ENCODE results near the gene KREMEN1. TPM values are rescaled to one million over a fixed set of nuclear protein-coding genes. Genes with fewer than 3 reads are reported as not detected.

Gene KREMEN1
- total and polyA plus RNA-seq, 3 donors from 2014 or later = 42.5 to 54.9 (median 54.5) TPM

- intact Hi-C loops (cut with DNase I; ENCODE audit: low total_unique reads) = no loop called here
- Histone ChIP-seq H3K9me3 (no peaks in the 10 kb centered on the region), H3K4me1 (peaks cover 5% of the 10 kb centered on the region), H3K27ac (no peak overlapping the region), H3K4me3 (no peak overlapping the region), H3K36me3 (ENCODE audit: low read depth, missing control alignments) (no peaks in the 10 kb centered on the region), H3K27me3 (no peaks in the 10 kb centered on the region)
- 83 to 86% methylated on average over 9 of the region's 9 CpGs for WGBS, 2 donors
- no peak for DNase-seq
- TF ChIP-seq CTCF (IDR thresholded peaks at IDR 0.05) = no peak
- TF ChIP-seq POLR2A (IDR thresholded peaks at IDR 0.05) = no peak
Measured at GRCh38 chr22:29203488-29204454, 130.9 kb downstream of the KREMEN1 start.

GRCh38 chr22:29204455-29205183 lies 131.8 kb downstream of the KREMEN1 start:
- no peak for TF ChIP-seq POLR2A (IDR thresholded peaks at IDR 0.05)
- TF ChIP-seq CTCF (IDR thresholded peaks at IDR 0.05) = no peak
- Histone ChIP-seq H3K4me1 (peaks cover 5% of the 10 kb centered on the region), H3K9me3 (no peaks in the 10 kb centered on the region), H3K36me3 (ENCODE audit: low read depth, missing control alignments) (no peaks in the 10 kb centered on the region), H3K27ac (no peak overlapping the region), H3K4me3 (no peak overlapping the region), H3K27me3 (no peaks in the 10 kb centered on the region)
- WGBS, 2 donors = 82 to 83% methylated on average over 8 of the region's 8 CpGs
- intact Hi-C loops (cut with DNase I; ENCODE audit: low total_unique reads) = no loop called here
- DNase-seq = no peak

GRCh38 chr22:29205252-29205593 lies 132.4 kb downstream of the KREMEN1 start:
- 57 to 60% methylated on average over 4 to 11 of the region's 11 CpGs for WGBS, 2 donors
- DNase-seq = no peak
- Histone ChIP-seq H3K36me3 (ENCODE audit: low read depth, missing control alignments) (no peaks in the 10 kb centered on the region), H3K27me3 (no peaks in the 10 kb centered on the region), H3K4me1 (peaks cover 5% of the 10 kb centered on the region), H3K9me3 (no peaks in the 10 kb centered on the region), H3K27ac (no peak overlapping the region), H3K4me3 (peak overlapping the region; percentile 35 to 58)
- TF ChIP-seq POLR2A (IDR thresholded peaks at IDR 0.05) (no peak), CTCF (IDR thresholded peaks at IDR 0.05) (no peak)
- intact Hi-C loops (cut with DNase I; ENCODE audit: low total_unique reads) = no loop called here

GRCh38 chr22:29205594-29206371 lies 132.9 kb downstream of the KREMEN1 start, which contains the start of gene EMID1:
EMID1 (plus strand) TSS chr22:29205896; CDS start chr22:29206039, 143 bp downstream.
- peak; percentile 49 for DNase-seq
- Histone ChIP-seq H3K27me3 (no peaks in the 10 kb centered on the region), H3K36me3 (ENCODE audit: low read depth, missing control alignments) (no peaks in the 10 kb centered on the region), H3K9me3 (no peaks in the 10 kb centered on the region), H3K27ac (no peak within 1 kb of the TSS), H3K4me1 (peaks cover 5% of the 10 kb centered on the region), H3K4me3 (peak within 1 kb of the TSS; percentile 57 to 58)
- TF ChIP-seq POLR2A (IDR thresholded peaks at IDR 0.05) (no peak), CTCF (IDR thresholded peaks at IDR 0.05) (peak in 1 of 3 experiments; percentile 9)
- WGBS, 2 donors = 0 to 3% methylated on average over 1 to 44 of the region's 90 CpGs
- intact Hi-C loops (cut with DNase I; ENCODE audit: low total_unique reads) = no loop called here
